ENCODE results near the gene S100A2.

S100A2 gene

DNA sequence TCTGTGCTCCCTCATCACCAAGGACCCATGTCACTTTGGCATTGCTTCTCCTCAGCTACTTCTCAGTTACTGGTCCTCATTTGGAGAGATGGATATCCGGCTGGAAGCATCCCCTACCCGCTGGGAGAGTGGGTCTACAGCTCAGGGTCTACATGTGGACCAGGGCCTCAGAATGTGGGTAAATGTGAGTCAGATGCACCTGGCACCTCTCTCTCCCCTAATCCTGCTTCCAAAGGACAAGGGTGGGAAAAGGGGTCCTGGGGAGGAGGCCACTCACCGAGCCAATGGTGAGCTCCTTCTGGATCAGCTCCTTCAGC lies 30.8 kb downstream of the S100A2 start:
- no peaks in the 10 kb centered on the region for H3K9me3 ChIP-seq (ENCODE audit: insufficient read depth, low read length)
- no peak overlapping the region for H3K4me3 ChIP-seq (ENCODE audit: insufficient read depth, low read length, poor library complexity, severe bottlenecking)
- no peak overlapping the region for H3K9ac ChIP-seq (ENCODE audit: low read length)
- H4K20me1 ChIP-seq (ENCODE audit: low read depth, low read length), result no peaks in the 10 kb centered on the region
- no peaks in the 10 kb centered on the region for H3K9me2 ChIP-seq (replicated peaks; ENCODE audit: insufficient read depth, low read length)
- no peaks in the 10 kb centered on the region for H3K36me3 ChIP-seq (ENCODE audit: low read length)
- no peak for TF ChIP-seq EZH2phosphoT487 (conservative IDR thresholded peaks at IDR 0.05; ENCODE audit: low read length)
- TF ChIP-seq, protein P1, sequence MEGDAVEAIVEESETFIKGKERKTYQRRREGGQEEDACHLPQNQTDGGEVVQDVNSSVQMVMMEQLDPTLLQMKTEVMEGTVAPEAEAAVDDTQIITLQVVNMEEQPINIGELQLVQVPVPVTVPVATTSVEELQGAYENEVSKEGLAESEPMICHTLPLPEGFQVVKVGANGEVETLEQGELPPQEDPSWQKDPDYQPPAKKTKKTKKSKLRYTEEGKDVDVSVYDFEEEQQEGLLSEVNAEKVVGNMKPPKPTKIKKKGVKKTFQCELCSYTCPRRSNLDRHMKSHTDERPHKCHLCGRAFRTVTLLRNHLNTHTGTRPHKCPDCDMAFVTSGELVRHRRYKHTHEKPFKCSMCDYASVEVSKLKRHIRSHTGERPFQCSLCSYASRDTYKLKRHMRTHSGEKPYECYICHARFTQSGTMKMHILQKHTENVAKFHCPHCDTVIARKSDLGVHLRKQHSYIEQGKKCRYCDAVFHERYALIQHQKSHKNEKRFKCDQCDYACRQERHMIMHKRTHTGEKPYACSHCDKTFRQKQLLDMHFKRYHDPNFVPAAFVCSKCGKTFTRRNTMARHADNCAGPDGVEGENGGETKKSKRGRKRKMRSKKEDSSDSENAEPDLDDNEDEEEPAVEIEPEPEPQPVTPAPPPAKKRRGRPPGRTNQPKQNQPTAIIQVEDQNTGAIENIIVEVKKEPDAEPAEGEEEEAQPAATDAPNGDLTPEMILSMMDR (IDR thresholded peaks at IDR 0.05; ENCODE audit: insufficient read depth, low read length, poor library complexity, severe bottlenecking), result no peak
- no peaks in the 10 kb centered on the region for H3F3A ChIP-seq (ENCODE audit: insufficient read depth)
- no peaks in the 10 kb centered on the region for H3K27me3 ChIP-seq (ENCODE audit: low read length)
- H3K27ac ChIP-seq (ENCODE audit: low read depth, low read length), result no peak overlapping the region
- no peak overlapping the region for H3K4me2 ChIP-seq (ENCODE audit: low read depth, low read length, poor library complexity, severe bottlenecking)
- no peak overlapping the region for H2AFZ ChIP-seq (ENCODE audit: low read depth, low read length, severe bottlenecking)
- no peaks in the 10 kb centered on the region for H3K79me2 ChIP-seq (ENCODE audit: insufficient read depth, low read length)

DNA sequence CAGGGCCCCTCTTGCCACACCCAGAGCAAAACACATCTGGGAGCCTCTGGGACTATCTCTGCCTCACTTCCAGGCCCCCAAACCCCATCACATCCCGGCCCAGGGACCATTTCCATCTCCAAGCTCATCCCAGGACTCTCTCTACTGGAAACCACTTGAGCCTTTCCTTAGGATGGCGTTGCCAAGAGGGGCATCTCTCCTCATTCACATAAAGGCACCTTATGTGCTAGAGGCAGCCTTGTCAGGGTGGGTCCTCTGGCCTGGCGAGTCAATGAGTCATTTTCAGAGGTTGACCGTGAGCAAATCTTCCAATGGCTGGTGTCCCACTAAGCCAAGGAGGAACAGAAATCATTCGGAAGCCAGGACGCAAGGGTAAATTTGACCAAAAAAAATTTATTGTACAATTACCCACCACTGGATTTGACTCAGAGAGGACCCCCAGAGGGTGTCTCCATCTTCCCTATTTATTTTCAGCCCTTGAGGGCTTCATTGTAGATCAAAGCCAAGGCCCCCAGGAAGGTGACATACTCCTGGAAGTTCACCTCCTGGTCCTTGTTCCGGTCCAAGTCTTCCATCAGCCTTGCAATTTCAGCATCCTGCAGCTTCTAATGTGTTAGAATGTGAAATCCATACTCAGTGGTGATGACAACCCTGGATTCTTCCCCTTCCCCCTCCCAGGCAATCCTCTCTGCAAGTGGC lies 31.3 kb downstream of the S100A2 start:
- no peaks in the 10 kb centered on the region for H3K36me3 ChIP-seq (ENCODE audit: low read length)
- no peaks in the 10 kb centered on the region for H3K9me2 ChIP-seq (replicated peaks; ENCODE audit: insufficient read depth, low read length)
- H3F3A ChIP-seq (ENCODE audit: insufficient read depth), result no peaks in the 10 kb centered on the region
- TF ChIP-seq EZH2phosphoT487 (conservative IDR thresholded peaks at IDR 0.05; ENCODE audit: low read length), result no peak
- TF ChIP-seq, protein P1 (IDR thresholded peaks at IDR 0.05; ENCODE audit: insufficient read depth, low read length, poor library complexity, severe bottlenecking), result no peak
- H3K79me2 ChIP-seq (ENCODE audit: insufficient read depth, low read length), result no peaks in the 10 kb centered on the region
- no peak overlapping the region for H3K9ac ChIP-seq (ENCODE audit: low read length)
- no peak overlapping the region for H3K27ac ChIP-seq (ENCODE audit: low read depth, low read length)
- no peaks in the 10 kb centered on the region for H3K9me3 ChIP-seq (ENCODE audit: insufficient read depth, low read length)
- H3K27me3 ChIP-seq (ENCODE audit: low read length), result no peaks in the 10 kb centered on the region
- H2AFZ ChIP-seq (ENCODE audit: low read depth, low read length, severe bottlenecking), result no peak overlapping the region
- no peaks in the 10 kb centered on the region for H4K20me1 ChIP-seq (ENCODE audit: low read depth, low read length)
- H3K4me2 ChIP-seq (ENCODE audit: low read depth, low read length, poor library complexity, severe bottlenecking), result no peak overlapping the region
- H3K4me3 ChIP-seq (ENCODE audit: insufficient read depth, low read length, poor library complexity, severe bottlenecking), result no peak overlapping the region

DNA sequence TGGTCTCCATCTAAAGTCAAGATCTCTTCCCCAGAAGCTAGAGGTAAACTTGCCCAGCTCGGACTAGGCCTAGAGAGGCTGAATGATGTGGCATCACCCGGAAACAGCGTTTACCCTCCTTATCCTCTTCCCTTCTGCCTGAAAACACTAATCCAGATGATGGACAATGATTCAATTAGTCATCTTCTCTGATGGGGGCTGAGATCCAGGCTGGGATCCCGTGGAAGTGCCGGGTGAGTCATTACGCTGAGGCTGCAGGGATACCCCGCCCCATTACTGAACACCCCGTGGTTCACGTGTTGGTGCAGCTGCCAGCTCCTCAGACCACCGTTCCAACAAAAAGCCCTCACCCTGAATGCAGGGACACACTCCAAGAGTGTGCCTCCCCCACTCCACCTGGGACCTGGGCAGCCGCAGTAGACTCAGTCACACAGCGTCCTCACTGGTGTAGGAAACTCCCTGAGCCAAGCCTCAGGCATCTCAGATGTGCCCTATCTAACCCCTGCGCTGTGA lies 31.9 kb downstream of the S100A2 start:
- Histone ChIP-seq H3K9me2 (replicated peaks; ENCODE audit: insufficient read depth, low read length) (no peaks in the 10 kb centered on the region), H3K27me3 (ENCODE audit: low read length) (no peaks in the 10 kb centered on the region), H2AFZ (ENCODE audit: low read depth, low read length, severe bottlenecking) (no peak overlapping the region), H3K9ac (ENCODE audit: low read length) (no peak overlapping the region), H4K20me1 (ENCODE audit: low read depth, low read length) (no peaks in the 10 kb centered on the region), H3K36me3 (ENCODE audit: low read length) (no peaks in the 10 kb centered on the region), H3K79me2 (ENCODE audit: insufficient read depth, low read length) (no peaks in the 10 kb centered on the region), H3K4me3 (ENCODE audit: insufficient read depth, low read length, poor library complexity, severe bottlenecking) (no peak overlapping the region), H3K9me3 (ENCODE audit: insufficient read depth, low read length) (no peaks in the 10 kb centered on the region), H3F3A (ENCODE audit: insufficient read depth) (no peaks in the 10 kb centered on the region), H3K4me2 (ENCODE audit: low read depth, low read length, poor library complexity, severe bottlenecking) (no peak overlapping the region), H3K27ac (ENCODE audit: low read depth, low read length) (no peak overlapping the region)
- TF ChIP-seq EZH2phosphoT487 (conservative IDR thresholded peaks at IDR 0.05; ENCODE audit: low read length), result no peak
- TF ChIP-seq, protein P1 (IDR thresholded peaks at IDR 0.05; ENCODE audit: insufficient read depth, low read length, poor library complexity, severe bottlenecking), result no peak
